SK-N-SH (cell line): Measurements from ENCODE around the gene SNX22. TPM values are rescaled to one million over a fixed set of nuclear protein-coding genes. Genes with fewer than 3 reads are reported as not detected.

ENCODE experiments used
- CTCF ChIA-PET: fragments of 300-600, 350-600 bp; formaldehyde crosslinking; extraction: SDS; loops from one replicate; lab custom pipeline; 2021; lab: Yijun Ruan, JAX
- POLR2A ChIA-PET: fragments of 350-600 bp; sonication (Branson Sonifier 250); formaldehyde crosslinking; extraction: SDS; loops from one replicate; lab custom pipeline; 2020; ENCODE audit warnings: antibody characterized with exemption, inconsistent platforms; lab: Yijun Ruan, JAX
- DNase-seq: peaks from one replicate; pipeline ENCODE4 v3.0.0; 2012
- H2AFZ ChIP-seq: fragments of 200-600 bp; sonication (generic); 2 replicates; pipeline ENCODE4 v1.8.1; 2016; ENCODE audit warnings: antibody characterized with exemption, mild to moderate bottlenecking, low read depth
- H3F3A ChIP-seq: fragments of 200-600 bp; sonication (generic); replicated peaks from 2 replicates; pipeline ENCODE3; 2016; ENCODE audit warnings: antibody characterized with exemption, mild to moderate bottlenecking; ENCODE audit not compliant: insufficient read depth
- H3K27ac ChIP-seq, 2 experiments: fragments of 200-500 bp in 1 of 2; fragments of 200-600 bp in 1 of 2; sonication (Bioruptor generic) in 1 of 2; sonication (generic), shearing (Covaris generic) in 1 of 2; 2 replicates each; pipeline versions ENCODE4 v1.5.1 to v1.6.1; 2014 to 2016; ENCODE audit warnings: low read depth in 2 of 2, inconsistent platforms in 1 of 2, low read length in 1 of 2, mild to moderate bottlenecking in 1 of 2, mixed read lengths in 1 of 2
- H3K27me3 ChIP-seq: fragments of 200-600 bp; sonication (generic), shearing (Covaris generic); 2 replicates; pipeline ENCODE4 v1.6.1; 2016; ENCODE audit warnings: mixed run types; ENCODE audit not compliant: insufficient read depth
- H3K36me3 ChIP-seq, 2 experiments: fragments of 200-500 bp in 1 of 2; fragments of 200-600 bp in 1 of 2; sonication (Bioruptor generic) in 1 of 2; sonication (generic) in 1 of 2; replicated peaks in 1 of 2; 2 replicates each; pipeline versions ENCODE3 to v1.5.1; 2014 to 2016; ENCODE audit warnings: low read length in 1 of 2, mild to moderate bottlenecking in 1 of 2; ENCODE audit not compliant: insufficient read depth in 2 of 2, control insufficient read depth in 1 of 2
- H3K4me1 ChIP-seq, 2 experiments: fragments of 200-500 bp in 1 of 2; fragments of 200-600 bp in 1 of 2; sonication (Bioruptor generic) in 1 of 2; sonication (generic), shearing (Covaris generic) in 1 of 2; 2 replicates each; pipeline versions ENCODE4 v1.5.1 to v1.6.1; 2014 to 2016; ENCODE audit warnings: low read depth in 1 of 2, low read length in 1 of 2, mixed run types in 1 of 2; ENCODE audit not compliant: insufficient read depth in 2 of 2, control insufficient read depth in 1 of 2
- H3K4me2 ChIP-seq: fragments of 200-600 bp; sonication (generic), shearing (Covaris generic); 2 replicates; pipeline ENCODE4 v1.6.1; 2017; ENCODE audit warnings: mixed run types
- H3K4me3 ChIP-seq, 2 experiments: fragments of 200-500 bp in 1 of 2; fragments of 200-600 bp in 1 of 2; sonication (Bioruptor generic) in 1 of 2; sonication (generic), shearing (Covaris generic) in 1 of 2; 2 replicates each; pipeline versions ENCODE4 v1.5.1 to v1.8.1; 2014 to 2016; ENCODE audit warnings: low read depth in 2 of 2, inconsistent platforms in 1 of 2, low read length in 1 of 2, mild to moderate bottlenecking in 1 of 2, mixed read lengths in 1 of 2, moderate library complexity in 1 of 2
- H3K79me2 ChIP-seq: fragments of 200-600 bp; sonication (generic); 2 replicates; pipeline ENCODE4 v1.8.1; 2017; ENCODE audit warnings: mild to moderate bottlenecking; ENCODE audit not compliant: insufficient read depth
- H3K9ac ChIP-seq: fragments of 200-600 bp; sonication (generic); 2 replicates; pipeline ENCODE4 v1.6.1; 2017; ENCODE audit warnings: mixed run types
- H3K9me2 ChIP-seq: fragments of 200-600 bp; sonication (generic); 2 replicates; pipeline ENCODE4 v1.6.1; 2017; ENCODE audit warnings: mixed run types
- H3K9me3 ChIP-seq: fragments of 200-600 bp; sonication (generic); 2 replicates; pipeline ENCODE4 v1.6.1; 2017; ENCODE audit warnings: mixed run types, mild to moderate bottlenecking, moderate library complexity
- H4K20me1 ChIP-seq: fragments of 200-600 bp; sonication (generic); 2 replicates; pipeline ENCODE4 v1.6.1; 2017; ENCODE audit warnings: mild to moderate bottlenecking, mixed run types; ENCODE audit not compliant: insufficient read depth
- ELF1 ChIP-seq: IDR thresholded peaks from 2 replicates; pipeline ENCODE4 v1.4.0; 2012
- EP300 ChIP-seq, 2 experiments: IDR thresholded peaks; 2 replicates each; pipeline versions ENCODE4 v1.4.0 to v1.6.1; 2012; ENCODE audit warnings: borderline replicate concordance in 1 of 2, low read depth in 1 of 2, low read length in 1 of 2
- FOSL2 ChIP-seq: IDR thresholded peaks from 2 replicates; pipeline ENCODE4 v1.4.0; 2012; ENCODE audit warnings: low read depth, mild to moderate bottlenecking, moderate library complexity, borderline replicate concordance
- FOXJ3 ChIP-seq: sonication (generic); formaldehyde crosslinking; IDR thresholded peaks from 2 replicates; pipeline ENCODE4 v1.5.1; 2020; ENCODE audit warnings: mild to moderate bottlenecking, missing genetic modification reagents
- FOXM1 ChIP-seq: IDR thresholded peaks from 2 replicates; pipeline ENCODE4 v1.4.0; 2012; ENCODE audit warnings: low read depth, mild to moderate bottlenecking
- GATA2 ChIP-seq: sonication (generic); formaldehyde crosslinking; IDR thresholded peaks from 2 replicates; pipeline ENCODE4 v1.5.0; 2020; ENCODE audit warnings: mild to moderate bottlenecking, missing genetic modification reagents
- MEF2A ChIP-seq: IDR thresholded peaks from 2 replicates; pipeline ENCODE4 v1.4.0; 2012; ENCODE audit warnings: low read depth, borderline replicate concordance
- NFIC ChIP-seq: IDR thresholded peaks from 2 replicates; pipeline ENCODE4 v1.4.0; 2012; ENCODE audit warnings: borderline replicate concordance
- POLR2AphosphoS5 ChIP-seq: IDR thresholded peaks from 2 replicates; pipeline ENCODE4 v1.6.1; 2012; ENCODE audit warnings: low read depth, low read length
- RCOR1 ChIP-seq: fragments of 150-350 bp; IDR thresholded peaks from 2 replicates; pipeline ENCODE4 v1.6.1; 2017; ENCODE audit warnings: antibody characterized with exemption, low read length
- RXRA ChIP-seq: IDR thresholded peaks from 2 replicates; pipeline ENCODE4 v1.4.0; 2012; ENCODE audit warnings: low read depth, mild to moderate bottlenecking, borderline replicate concordance
- SIN3A ChIP-seq: IDR thresholded peaks from 2 replicates; pipeline ENCODE4 v1.6.1; 2012; ENCODE audit warnings: low read depth, mild to moderate bottlenecking, low read length, moderate library complexity, borderline replicate concordance
- SMC3 ChIP-seq: IDR thresholded peaks from 2 replicates; pipeline ENCODE4 v1.6.1; 2012; ENCODE audit warnings: low read depth, low read length, improper control_type of control experiment
- TAF1 ChIP-seq: IDR thresholded peaks from 2 replicates; pipeline ENCODE4 v1.6.1; 2012; ENCODE audit warnings: low read depth, mild to moderate bottlenecking, low read length, moderate library complexity, borderline replicate concordance
- TCF12 ChIP-seq: IDR thresholded peaks from 2 replicates; pipeline ENCODE4 v1.4.0; 2012
- TEAD4 ChIP-seq: IDR thresholded peaks from 2 replicates; pipeline ENCODE4 v1.4.0; 2012; ENCODE audit warnings: mild to moderate bottlenecking, borderline replicate concordance; ENCODE audit not compliant: insufficient read depth
- YY1 ChIP-seq: IDR thresholded peaks from 2 replicates; pipeline ENCODE4 v1.4.0; 2012; ENCODE audit warnings: low read depth, mild to moderate bottlenecking
- WGBS: methylation state at CpG from one replicate; pipeline ENCODE4 v1.1.6; 2017; ENCODE audit warnings: low lambda C conversion rate; 5-methylcytosine and 5-hydroxymethylcytosine counted together
- polyA plus RNA-seq, 3 experiments: library from polyadenylated mRNA; depleted of rRNA; stranded (reverse); fragments of >200 nt; gene quantifications; 2 replicates each; pipeline ENCODE4 v1.2.3, GENCODE V29; 2012
- TF ChIP-seq, protein P1 (sequence below): fragments of 150-350 bp; IDR thresholded peaks from 2 replicates; pipeline ENCODE4 v1.6.1; 2016; ENCODE audit warnings: mild to moderate bottlenecking, low read depth, low read length
- TF ChIP-seq, protein P2 (sequence below): fragments of 150-350 bp; IDR thresholded peaks from 2 replicates; pipeline ENCODE4 v1.6.1; 2017; ENCODE audit warnings: antibody characterized with exemption, low read length, low read depth, borderline replicate concordance
- TF ChIP-seq, protein P3 (sequence below): IDR thresholded peaks from 2 replicates; pipeline ENCODE4 v1.4.0; 2012; ENCODE audit warnings: low read depth, borderline replicate concordance

SNX22 gene
- polyA plus RNA-seq, 1 of the 3 experiments (the other 2 are of a cell fraction) = 0.94 TPM

DNA sequence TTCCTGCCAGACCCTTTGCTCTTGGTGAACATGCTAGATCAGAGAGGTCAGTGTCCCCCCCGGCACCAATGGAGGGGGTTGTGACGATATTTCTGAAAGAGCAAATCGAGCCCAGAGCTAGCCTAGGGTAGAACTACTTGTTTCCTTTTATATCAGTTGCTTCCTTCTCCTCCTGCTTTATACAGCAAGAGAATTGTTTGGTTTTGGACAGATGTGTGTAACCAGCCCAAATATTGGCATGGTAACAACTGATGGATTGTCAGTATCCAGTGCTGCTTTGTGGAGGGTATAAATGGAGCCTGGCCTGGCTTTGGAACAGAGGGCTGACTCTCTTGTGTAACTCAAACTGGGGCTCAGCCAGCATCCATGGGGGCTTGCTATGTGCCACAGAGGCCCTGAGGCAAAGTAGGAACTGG, 28.6 kb upstream of the SNX22 start:
- Histone ChIP-seq H3K4me1 (no peaks in the 10 kb centered on the region), H3K9me3 (no peaks in the 10 kb centered on the region), H3F3A (no peaks in the 10 kb centered on the region), H3K9me2 (no peaks in the 10 kb centered on the region), H2AFZ (no peak overlapping the region), H3K36me3 (peaks cover 69 to 73% of the 10 kb centered on the region in 2 experiments), H3K4me3 (no peak overlapping the region), H4K20me1 (no peaks in the 10 kb centered on the region), H3K27me3 (no peaks in the 10 kb centered on the region), H3K4me2 (no peak overlapping the region), H3K9ac (no peak overlapping the region), H3K79me2 (no peaks in the 10 kb centered on the region), H3K27ac (no peak overlapping the region)
- DNase-seq = no peak
- TF ChIP-seq, protein P1, sequence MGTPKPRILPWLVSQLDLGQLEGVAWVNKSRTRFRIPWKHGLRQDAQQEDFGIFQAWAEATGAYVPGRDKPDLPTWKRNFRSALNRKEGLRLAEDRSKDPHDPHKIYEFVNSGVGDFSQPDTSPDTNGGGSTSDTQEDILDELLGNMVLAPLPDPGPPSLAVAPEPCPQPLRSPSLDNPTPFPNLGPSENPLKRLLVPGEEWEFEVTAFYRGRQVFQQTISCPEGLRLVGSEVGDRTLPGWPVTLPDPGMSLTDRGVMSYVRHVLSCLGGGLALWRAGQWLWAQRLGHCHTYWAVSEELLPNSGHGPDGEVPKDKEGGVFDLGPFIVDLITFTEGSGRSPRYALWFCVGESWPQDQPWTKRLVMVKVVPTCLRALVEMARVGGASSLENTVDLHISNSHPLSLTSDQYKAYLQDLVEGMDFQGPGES = no peak
- no peak for TF ChIP-seq YY1
- TF ChIP-seq, protein P2, sequence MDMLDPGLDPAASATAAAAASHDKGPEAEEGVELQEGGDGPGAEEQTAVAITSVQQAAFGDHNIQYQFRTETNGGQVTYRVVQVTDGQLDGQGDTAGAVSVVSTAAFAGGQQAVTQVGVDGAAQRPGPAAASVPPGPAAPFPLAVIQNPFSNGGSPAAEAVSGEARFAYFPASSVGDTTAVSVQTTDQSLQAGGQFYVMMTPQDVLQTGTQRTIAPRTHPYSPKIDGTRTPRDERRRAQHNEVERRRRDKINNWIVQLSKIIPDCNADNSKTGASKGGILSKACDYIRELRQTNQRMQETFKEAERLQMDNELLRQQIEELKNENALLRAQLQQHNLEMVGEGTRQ = no peak
- no peak for TF ChIP-seq SIN3A
- no peak for TF ChIP-seq GATA2 (CRISPR knock-in tag)
- TF ChIP-seq TCF12 = no peak
- no peak for TF ChIP-seq RCOR1
- no peak for TF ChIP-seq EP300 (IDR thresholded peaks at IDR 0.05; ENCODE audit: borderline replicate concordance in 1 of 2, low read depth in 1 of 2, low read length in 1 of 2)
- no peak for TF ChIP-seq ELF1
- TF ChIP-seq RXRA = no peak
- no peak for TF ChIP-seq FOXM1
- TF ChIP-seq SMC3 = no peak
- TF ChIP-seq FOSL2 = no peak
- TF ChIP-seq, protein P3, sequence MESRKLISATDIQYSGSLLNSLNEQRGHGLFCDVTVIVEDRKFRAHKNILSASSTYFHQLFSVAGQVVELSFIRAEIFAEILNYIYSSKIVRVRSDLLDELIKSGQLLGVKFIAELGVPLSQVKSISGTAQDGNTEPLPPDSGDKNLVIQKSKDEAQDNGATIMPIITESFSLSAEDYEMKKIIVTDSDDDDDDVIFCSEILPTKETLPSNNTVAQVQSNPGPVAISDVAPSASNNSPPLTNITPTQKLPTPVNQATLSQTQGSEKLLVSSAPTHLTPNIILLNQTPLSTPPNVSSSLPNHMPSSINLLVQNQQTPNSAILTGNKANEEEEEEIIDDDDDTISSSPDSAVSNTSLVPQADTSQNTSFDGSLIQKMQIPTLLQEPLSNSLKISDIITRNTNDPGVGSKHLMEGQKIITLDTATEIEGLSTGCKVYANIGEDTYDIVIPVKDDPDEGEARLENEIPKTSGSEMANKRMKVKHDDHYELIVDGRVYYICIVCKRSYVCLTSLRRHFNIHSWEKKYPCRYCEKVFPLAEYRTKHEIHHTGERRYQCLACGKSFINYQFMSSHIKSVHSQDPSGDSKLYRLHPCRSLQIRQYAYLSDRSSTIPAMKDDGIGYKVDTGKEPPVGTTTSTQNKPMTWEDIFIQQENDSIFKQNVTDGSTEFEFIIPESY = no peak
- no peak for TF ChIP-seq TAF1
- TF ChIP-seq POLR2AphosphoS5 = no peak
- TF ChIP-seq MEF2A = no peak
- TF ChIP-seq NFIC = no peak
- no peak for TF ChIP-seq TEAD4
- TF ChIP-seq FOXJ3 (CRISPR knock-in tag) = no peak
- WGBS = 83% methylated on average over 3 of the region's 3 CpGs
- CTCF ChIA-PET = interaction anchor here (2.1 kb wide), 1 partner anchor 31 kb away, joined by 9 read pairs; no protein-coding TSS in a partner anchor
- POLR2A ChIA-PET = no interaction called here
